BJ (cell line): ENCODE results near the gene STIM2. TPM values are rescaled to one million over a fixed set of nuclear protein-coding genes. Genes with fewer than 3 reads are reported as not detected.

Source experiments
- CTCF ChIA-PET: fragments of 350-600 bp; formaldehyde crosslinking; extraction: SDS; loops from one replicate; lab custom pipeline; 2021; ENCODE audit warnings: antibody characterized with exemption, inconsistent platforms; lab: Yijun Ruan, JAX
- POLR2A ChIA-PET: fragments of 300-600 bp; sonication (Branson Sonifier 250); formaldehyde crosslinking; extraction: SDS; loops from one replicate; lab custom pipeline; 2021; ENCODE audit warnings: antibody characterized with exemption; lab: Charles Lee
- DNase-seq: peaks from one replicate; pipeline ENCODE4 v3.0.0-alpha.2; 2011; ENCODE audit warnings: low read depth
- H3K27me3 ChIP-seq: 2 replicates; pipeline ENCODE4 v1.6.0; 2011; ENCODE audit warnings: low read length; ENCODE audit not compliant: control insufficient read depth, insufficient read depth
- H3K36me3 ChIP-seq: 2 replicates; pipeline ENCODE4 v1.5.1; 2011; ENCODE audit warnings: low read length; ENCODE audit not compliant: control insufficient read depth, insufficient read depth
- H3K4me3 ChIP-seq: 2 replicates; pipeline ENCODE4 v1.5.1; 2011; ENCODE audit warnings: low read depth, mild to moderate bottlenecking, control low read depth, low read length
- polyA plus RNA-seq: library from polyadenylated mRNA; depleted of rRNA; stranded (reverse); fragments of >200 nt; gene quantifications from 2 replicates; pipeline ENCODE4 v1.2.3, GENCODE V29; 2011
- TF ChIP-seq, protein P1 (sequence below): IDR thresholded peaks from 2 replicates; pipeline ENCODE4 v1.5.1; 2011; ENCODE audit warnings: low read depth, mild to moderate bottlenecking, control low read depth, inconsistent platforms, low read length, moderate library complexity; ENCODE audit not compliant: insufficient read depth

The STIM2 gene
- polyA plus RNA-seq, 1 experiment, result 17.8 TPM

DNA sequence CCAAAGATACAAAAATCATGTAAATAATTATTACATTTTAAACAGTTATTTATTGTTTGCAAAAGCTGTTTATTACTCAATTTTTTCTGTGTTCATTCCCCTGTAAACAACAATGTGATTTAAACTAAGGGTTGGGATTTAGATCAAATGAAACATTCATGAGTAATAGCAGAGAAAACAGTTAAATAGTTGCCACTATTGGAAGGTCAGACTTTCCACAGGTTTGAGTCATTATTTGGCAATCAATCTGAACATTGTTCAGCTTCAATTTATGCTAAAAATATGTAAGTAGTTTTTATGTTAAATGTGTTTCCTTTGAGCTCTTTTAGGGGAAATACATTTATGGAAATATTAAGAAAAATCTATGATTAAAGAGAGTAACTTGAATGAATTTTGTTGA is 144.9 kb downstream of the STIM2 start:
- CTCF ChIA-PET, result interaction anchor here (0.6 kb wide), 2 partner anchors 416 to 799 kb away, joined by 3 read pairs; no protein-coding TSS in a partner anchor
- H3K4me3 ChIP-seq, result no peak overlapping the region
- POLR2A ChIA-PET, result no interaction called here
- no peaks in the 10 kb centered on the region for H3K27me3 ChIP-seq
- peak; percentile 26 for DNase-seq
- TF ChIP-seq, protein P1, sequence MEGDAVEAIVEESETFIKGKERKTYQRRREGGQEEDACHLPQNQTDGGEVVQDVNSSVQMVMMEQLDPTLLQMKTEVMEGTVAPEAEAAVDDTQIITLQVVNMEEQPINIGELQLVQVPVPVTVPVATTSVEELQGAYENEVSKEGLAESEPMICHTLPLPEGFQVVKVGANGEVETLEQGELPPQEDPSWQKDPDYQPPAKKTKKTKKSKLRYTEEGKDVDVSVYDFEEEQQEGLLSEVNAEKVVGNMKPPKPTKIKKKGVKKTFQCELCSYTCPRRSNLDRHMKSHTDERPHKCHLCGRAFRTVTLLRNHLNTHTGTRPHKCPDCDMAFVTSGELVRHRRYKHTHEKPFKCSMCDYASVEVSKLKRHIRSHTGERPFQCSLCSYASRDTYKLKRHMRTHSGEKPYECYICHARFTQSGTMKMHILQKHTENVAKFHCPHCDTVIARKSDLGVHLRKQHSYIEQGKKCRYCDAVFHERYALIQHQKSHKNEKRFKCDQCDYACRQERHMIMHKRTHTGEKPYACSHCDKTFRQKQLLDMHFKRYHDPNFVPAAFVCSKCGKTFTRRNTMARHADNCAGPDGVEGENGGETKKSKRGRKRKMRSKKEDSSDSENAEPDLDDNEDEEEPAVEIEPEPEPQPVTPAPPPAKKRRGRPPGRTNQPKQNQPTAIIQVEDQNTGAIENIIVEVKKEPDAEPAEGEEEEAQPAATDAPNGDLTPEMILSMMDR, result no peak
- no peaks in the 10 kb centered on the region for H3K36me3 ChIP-seq

DNA sequence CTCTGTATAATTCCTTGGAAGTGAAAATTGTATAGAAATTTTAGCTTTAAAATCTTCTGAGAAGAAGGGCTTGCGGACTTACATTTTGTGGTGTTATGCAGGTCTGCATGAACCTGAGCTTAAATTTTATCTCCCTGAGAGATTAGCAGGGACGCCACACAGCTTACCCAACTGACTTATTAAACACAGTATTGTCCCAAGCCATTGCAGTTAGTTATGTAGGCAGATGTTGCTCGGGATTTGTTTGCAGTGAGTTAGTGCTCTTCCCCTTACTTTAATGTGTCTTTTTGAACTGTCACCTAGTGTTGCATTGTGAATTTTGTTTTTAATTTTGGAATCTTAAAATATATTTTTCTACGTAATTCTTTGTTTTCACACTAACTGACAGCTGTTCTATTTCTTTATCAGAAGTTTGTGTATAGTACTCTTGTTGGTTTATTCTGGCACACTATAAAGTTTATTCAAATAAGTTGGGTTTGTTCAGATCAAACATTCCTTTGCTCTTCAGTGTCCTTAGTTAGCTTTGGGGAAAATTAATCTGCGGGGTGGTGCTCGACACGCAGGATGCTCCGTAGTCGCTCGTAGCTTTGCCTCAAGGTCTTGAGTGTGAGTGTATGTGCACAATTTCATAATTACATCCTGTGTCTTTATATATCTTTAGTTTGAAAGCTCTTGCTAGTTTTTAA is 145.4 kb downstream of the STIM2 start:
- Histone ChIP-seq H3K27me3 (no peaks in the 10 kb centered on the region), H3K4me3 (no peak overlapping the region), H3K36me3 (no peaks in the 10 kb centered on the region)
- DNase-seq, result no peak
- TF ChIP-seq, protein P1, result no peak
- POLR2A ChIA-PET, result no interaction called here
- CTCF ChIA-PET, result interaction anchor here (0.6 kb wide), 2 partner anchors 416 to 800 kb away, joined by 3 read pairs; no protein-coding TSS in a partner anchor

DNA sequence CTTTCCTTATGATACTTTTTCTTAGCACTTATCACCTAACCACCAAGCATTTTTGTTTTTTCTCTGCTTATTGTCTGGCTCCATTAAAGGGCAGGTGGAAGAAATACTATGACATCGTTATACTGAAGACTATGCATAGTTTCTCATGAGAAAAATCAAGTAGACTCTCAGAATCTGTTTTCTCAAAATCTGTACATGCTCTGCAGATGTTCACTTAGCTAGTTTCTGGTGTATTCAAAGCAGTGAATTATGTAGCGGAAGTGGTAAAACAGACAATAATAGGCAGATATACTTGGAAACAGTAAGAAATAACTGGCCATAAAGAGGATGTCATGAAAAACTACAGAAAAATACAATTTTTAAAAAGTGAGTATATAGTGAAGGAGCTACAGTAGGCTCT is 146.0 kb downstream of the STIM2 start:
- ChIA-PET CTCF (interaction anchor here (0.6 to 0.7 kb wide), 3 partner anchors 168 to 853 kb away, joined by 3 to 6 read pairs (median 3); no protein-coding TSS in a partner anchor), POLR2A (no interaction called here)
- TF ChIP-seq, protein P1, result no peak
- H3K4me3 ChIP-seq, result no peak overlapping the region
- no peaks in the 10 kb centered on the region for H3K36me3 ChIP-seq
- no peaks in the 10 kb centered on the region for H3K27me3 ChIP-seq
- DNase-seq, result no peak

DNA sequence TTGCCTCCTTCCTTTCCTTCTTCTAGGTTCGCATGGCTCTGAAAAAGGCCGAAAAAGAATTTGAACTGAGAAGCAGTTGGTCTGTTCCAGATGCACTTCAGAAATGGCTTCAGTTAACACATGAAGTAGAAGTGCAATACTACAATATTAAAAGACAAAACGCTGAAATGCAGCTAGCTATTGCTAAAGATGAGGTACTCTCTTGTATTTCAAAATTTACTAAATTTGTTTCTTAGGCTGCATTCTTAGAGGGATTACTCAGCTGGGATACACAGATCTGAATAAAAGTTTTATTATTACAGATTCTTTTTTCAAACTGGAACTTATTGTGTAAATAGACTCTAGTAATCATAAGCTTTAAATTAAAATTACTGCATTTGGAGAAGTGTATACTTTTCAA is 146.9 kb downstream of the STIM2 start:
- no peaks in the 10 kb centered on the region for H3K27me3 ChIP-seq
- no peaks in the 10 kb centered on the region for H3K36me3 ChIP-seq
- ChIA-PET CTCF (interaction anchor here (0.6 to 1.1 kb wide), 5 partner anchors 119 to 584 kb away, joined by 3 to 6 read pairs (median 3); no protein-coding TSS in a partner anchor), POLR2A (no interaction called here)
- peak; percentile 50 for DNase-seq
- H3K4me3 ChIP-seq, result no peak overlapping the region
- TF ChIP-seq, protein P1, result no peak

DNA sequence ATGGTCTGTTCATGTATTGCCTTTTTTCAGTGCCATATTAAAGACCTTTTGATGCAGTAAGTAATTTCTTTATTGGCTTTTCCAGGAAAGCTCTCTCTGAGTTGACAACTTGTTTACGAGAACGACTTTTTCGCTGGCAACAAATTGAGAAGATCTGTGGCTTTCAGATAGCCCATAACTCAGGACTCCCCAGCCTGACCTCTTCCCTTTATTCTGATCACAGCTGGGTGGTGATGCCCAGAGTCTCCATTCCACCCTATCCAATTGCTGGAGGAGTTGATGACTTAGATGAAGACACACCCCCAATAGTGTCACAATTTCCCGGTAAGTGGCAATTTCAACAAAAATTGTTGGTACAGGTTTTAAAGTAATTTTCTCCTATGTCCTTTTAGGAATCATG is 148.0 kb downstream of the STIM2 start:
- Histone ChIP-seq H3K4me3 (no peak overlapping the region), H3K27me3 (no peaks in the 10 kb centered on the region), H3K36me3 (no peaks in the 10 kb centered on the region)
- TF ChIP-seq, protein P1, result no peak
- POLR2A ChIA-PET, result no interaction called here
- CTCF ChIA-PET, result interaction anchor here (0.5 to 1.4 kb wide), 4 partner anchors 9 to 1081 kb away, joined by 3 read pairs; no protein-coding TSS in a partner anchor
- DNase-seq, result no peak
